Hematopoietic multipotent progenitor cell treated with erythropoietin and hydrocortisone succinate and interleukin-3 and kit ligand, for 4 days (in vitro differentiated cells): ENCODE data around the gene TMEM63B.
A peak's percentile ranks its signal among the peaks of the same experiment; 100 is the strongest.
"Not testable (repeated sequence)": the region's sequence is repeated elsewhere in the genome, so short reads cannot be mapped to it uniquely, and the experiment has no call there.

Source experiments
- DNase-seq: peaks from one replicate; pipeline ENCODE4 v3.0.0-alpha.2; 2015

The TMEM63B gene

GRCh38 chr6:44172731-44173500, 45.6 kb downstream of the TMEM63B start:
- DNase-seq = peak; percentile 89

- no peak for DNase-seq
Measured at GRCh38 chr6:44176130-44176761, 48.9 kb downstream of the TMEM63B start.

GRCh38 chr6:44176762-44177509, 49.6 kb downstream of the TMEM63B start:
- peak; percentile 72 for DNase-seq

- no peak for DNase-seq
Measured at GRCh38 chr6:44177691-44178423, 50.5 kb downstream of the TMEM63B start.

- DNase-seq = no peak
Measured at GRCh38 chr6:44178424-44179071, 51.2 kb downstream of the TMEM63B start.

GRCh38 chr6:44179072-44179536, 51.8 kb downstream of the TMEM63B start:
- DNase-seq = no peak

GRCh38 chr6:44179648-44180047, 52.3 kb downstream of the TMEM63B start:
- DNase-seq = no peak

GRCh38 chr6:44180406-44180805, 53.1 kb downstream of the TMEM63B start:
- DNase-seq = no peak

- DNase-seq = no peak
Measured at GRCh38 chr6:44180886-44181285, 53.5 kb downstream of the TMEM63B start.

GRCh38 chr6:44181784-44182183, 54.4 kb downstream of the TMEM63B start:
- DNase-seq = not testable (repeated sequence)

GRCh38 chr6:44182911-44183390, 55.6 kb downstream of the TMEM63B start:
- no peak for DNase-seq

GRCh38 chr6:44183783-44184182, 56.4 kb downstream of the TMEM63B start:
- DNase-seq = no peak

- DNase-seq = not testable (repeated sequence)
Measured at GRCh38 chr6:44185356-44185755, 58.0 kb downstream of the TMEM63B start.

- no peak for DNase-seq
Measured at GRCh38 chr6:44185953-44186634, 58.7 kb downstream of the TMEM63B start.

GRCh38 chr6:44186635-44187025, 59.3 kb downstream of the TMEM63B start:
- DNase-seq = no peak

GRCh38 chr6:44188819-44189218, 61.5 kb downstream of the TMEM63B start:
- no peak for DNase-seq

- DNase-seq = no peak
Measured at GRCh38 chr6:44189257-44189656, 61.9 kb downstream of the TMEM63B start.

GRCh38 chr6:44190715-44191114, 63.4 kb downstream of the TMEM63B start:
- peak; percentile 67 for DNase-seq

- DNase-seq = peak; percentile 60
Measured at GRCh38 chr6:44192428-44193041, 65.2 kb downstream of the TMEM63B start.

- DNase-seq = no peak
Measured at GRCh38 chr6:44193307-44193910, 66.1 kb downstream of the TMEM63B start.

- no peak for DNase-seq
Measured at GRCh38 chr6:44194326-44194725, 67.0 kb downstream of the TMEM63B start.
